ENCODE results near the gene CRYGD.
"Not testable (repeated sequence)": the region's sequence is repeated elsewhere in the genome, so short reads cannot be mapped to it uniquely, and the experiment has no call there.

Gene CRYGD

DNA sequence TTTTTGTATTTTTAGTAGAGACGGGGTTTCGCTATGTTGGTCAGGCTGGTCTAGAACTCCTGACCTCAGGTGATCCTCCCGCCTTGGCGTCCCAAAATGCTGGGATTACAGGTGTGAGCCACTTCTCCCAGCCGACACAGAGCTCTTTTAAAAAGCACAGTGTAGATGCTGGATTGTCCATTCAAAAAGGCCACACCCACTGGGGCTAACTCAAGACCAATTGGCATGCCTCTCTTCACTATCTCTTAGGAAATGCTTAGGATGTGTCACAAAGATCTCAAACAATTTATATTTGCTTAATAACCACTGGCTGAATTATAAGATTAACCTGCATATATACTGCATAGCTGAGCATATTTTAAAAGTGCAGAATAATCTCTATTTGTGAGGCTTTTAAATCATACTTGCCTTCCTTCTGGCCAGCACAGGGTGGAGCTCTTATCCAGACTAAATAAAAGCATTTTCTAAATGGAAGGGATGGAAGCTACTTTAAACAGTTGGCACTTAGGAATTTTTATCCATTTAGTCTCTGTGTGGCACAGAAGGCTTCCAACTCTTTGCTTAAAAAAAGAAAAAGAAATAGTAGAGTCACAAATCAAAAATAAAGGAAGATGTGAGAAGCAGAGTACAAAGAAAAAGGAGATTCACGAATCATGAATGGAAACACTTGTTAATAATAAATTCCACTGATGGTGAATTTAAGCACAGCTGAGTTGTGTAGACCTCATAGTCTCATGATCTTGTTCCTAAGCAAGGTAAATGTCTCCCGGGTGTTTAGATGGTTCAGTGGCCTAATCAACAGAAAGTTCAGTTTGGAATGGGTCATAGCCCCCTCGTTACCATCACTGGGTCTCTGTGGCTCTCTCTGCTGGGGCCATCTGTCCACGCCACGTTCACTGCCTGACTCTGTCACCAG is 22.4 kb downstream of the CRYGD start:
- Mint-ChIP-seq H3K27me3 (no peaks in the 10 kb centered on the region), H3K4me1 (peaks cover 35% of the 10 kb centered on the region), H3K9me3 (no peaks in the 10 kb centered on the region), H3K27ac (peak overlapping the region; percentile 43), H3K36me3 (no peaks in the 10 kb centered on the region), H3K4me3 (no peak overlapping the region)

- Mint-ChIP-seq H3K36me3 (no peaks in the 10 kb centered on the region), H3K9me3 (no peaks in the 10 kb centered on the region), H3K4me3 (peak overlapping the region; percentile 64), H3K4me1 (peaks cover 35% of the 10 kb centered on the region), H3K27ac (peak overlapping the region; percentile 38), H3K27me3 (no peaks in the 10 kb centered on the region)
Measured at GRCh38 chr2:208099682-208100470, 24.4 kb downstream of the CRYGD start.

DNA sequence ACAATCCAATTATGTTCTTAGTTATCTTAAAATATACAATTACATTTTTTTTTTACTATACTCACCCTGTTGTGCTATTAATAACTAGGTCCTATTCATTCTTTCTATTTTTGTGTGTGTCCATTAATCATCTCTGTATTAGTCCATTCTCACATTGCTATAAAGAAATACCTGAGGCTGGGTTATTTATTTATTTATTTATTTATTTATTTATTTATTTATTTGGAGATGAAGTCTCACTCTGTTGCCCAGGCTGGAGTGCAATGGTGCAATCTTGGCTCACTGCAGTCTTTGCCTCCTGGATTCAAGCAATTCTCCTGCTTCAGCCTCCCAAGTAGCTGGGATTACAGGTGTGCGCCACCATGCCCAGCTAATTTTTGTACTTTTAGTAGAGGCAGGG is 25.6 kb downstream of the CRYGD start:
- H3K4me1 Mint-ChIP-seq, result peaks cover 35% of the 10 kb centered on the region
- not testable (repeated sequence) for H3K27me3 Mint-ChIP-seq, H3K9me3 Mint-ChIP-seq, H3K27ac Mint-ChIP-seq, H3K36me3 Mint-ChIP-seq, H3K4me3 Mint-ChIP-seq

- peaks cover 35% of the 10 kb centered on the region for H3K4me1 Mint-ChIP-seq
- H3K36me3 Mint-ChIP-seq, result no peaks in the 10 kb centered on the region
- no peak overlapping the region for H3K4me3 Mint-ChIP-seq
- no peaks in the 10 kb centered on the region for H3K27me3 Mint-ChIP-seq
- no peaks in the 10 kb centered on the region for H3K9me3 Mint-ChIP-seq
- H3K27ac Mint-ChIP-seq, result no peak overlapping the region
Measured at GRCh38 chr2:208098267-208098666, 26.1 kb downstream of the CRYGD start.

GRCh38 chr2:208097801-208098200 is 26.5 kb downstream of the CRYGD start:
- no peaks in the 10 kb centered on the region for H3K9me3 Mint-ChIP-seq
- peaks cover 35% of the 10 kb centered on the region for H3K4me1 Mint-ChIP-seq
- H3K27me3 Mint-ChIP-seq, result no peaks in the 10 kb centered on the region
- no peaks in the 10 kb centered on the region for H3K36me3 Mint-ChIP-seq
- no peak overlapping the region for H3K4me3 Mint-ChIP-seq
- H3K27ac Mint-ChIP-seq, result no peak overlapping the region

GRCh38 chr2:208097313-208097712 is 27.0 kb downstream of the CRYGD start:
- Mint-ChIP-seq H3K4me1 (peaks cover 33% of the 10 kb centered on the region), H3K27ac (no peak overlapping the region), H3K27me3 (no peaks in the 10 kb centered on the region), H3K9me3 (no peaks in the 10 kb centered on the region), H3K36me3 (no peaks in the 10 kb centered on the region), H3K4me3 (no peak overlapping the region)

GRCh38 chr2:208096080-208096479 is 28.2 kb downstream of the CRYGD start:
- Mint-ChIP-seq H3K4me3 (no peak overlapping the region), H3K27ac (no peak overlapping the region), H3K4me1 (peaks cover 21% of the 10 kb centered on the region), H3K9me3 (no peaks in the 10 kb centered on the region), H3K27me3 (no peaks in the 10 kb centered on the region), H3K36me3 (no peaks in the 10 kb centered on the region)

DNA sequence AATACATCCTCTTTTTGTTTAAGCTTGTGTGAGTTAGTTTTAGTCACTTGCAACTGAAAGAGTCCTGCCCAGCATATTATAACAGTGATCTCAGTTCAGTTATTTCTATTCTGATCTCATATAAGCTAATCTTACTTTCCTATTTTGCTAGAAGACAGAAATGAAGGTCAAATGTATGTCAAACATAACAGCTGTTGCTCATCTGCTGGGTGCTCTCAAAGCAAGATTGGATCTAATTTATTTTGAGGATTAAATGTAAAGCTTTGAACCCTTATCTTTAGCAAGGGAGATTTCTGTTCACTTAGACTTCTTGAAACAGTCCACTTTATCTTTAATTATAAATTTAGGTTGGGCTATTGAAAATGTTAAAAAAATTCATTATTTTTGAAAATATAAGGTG is 31.2 kb downstream of the CRYGD start:
- Mint-ChIP-seq H3K4me1 (no peaks in the 10 kb centered on the region), H3K27me3 (no peaks in the 10 kb centered on the region), H3K27ac (no peak overlapping the region), H3K4me3 (no peak overlapping the region), H3K9me3 (no peaks in the 10 kb centered on the region), H3K36me3 (no peaks in the 10 kb centered on the region)

GRCh38 chr2:208092093-208092832 is 32.1 kb downstream of the CRYGD start:
- Mint-ChIP-seq H3K4me3 (no peak overlapping the region), H3K9me3 (no peaks in the 10 kb centered on the region), H3K4me1 (no peaks in the 10 kb centered on the region), H3K27ac (no peak overlapping the region), H3K27me3 (no peaks in the 10 kb centered on the region), H3K36me3 (no peaks in the 10 kb centered on the region)

DNA sequence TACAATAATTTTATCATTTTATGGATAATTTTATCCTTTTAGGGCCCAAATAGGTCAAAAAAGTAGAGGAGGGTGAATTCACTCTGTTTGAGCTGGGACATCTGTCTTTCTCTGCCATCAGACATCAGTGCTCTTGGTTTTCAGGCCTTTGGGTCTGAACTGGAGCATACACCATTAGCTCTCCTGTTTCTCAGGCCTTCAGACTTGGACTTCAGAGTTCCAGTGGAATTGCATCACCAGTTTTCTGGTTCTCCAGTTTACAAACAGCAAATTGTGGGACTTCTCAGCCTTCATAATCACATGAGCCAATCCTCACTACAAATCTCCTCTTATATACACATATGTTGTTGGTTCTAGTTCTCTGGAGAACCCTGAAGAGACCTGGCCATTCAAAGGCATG is 33.9 kb downstream of the CRYGD start:
- no peaks in the 10 kb centered on the region for H3K9me3 Mint-ChIP-seq
- no peaks in the 10 kb centered on the region for H3K36me3 Mint-ChIP-seq
- no peak overlapping the region for H3K4me3 Mint-ChIP-seq
- H3K27me3 Mint-ChIP-seq, result no peaks in the 10 kb centered on the region
- no peak overlapping the region for H3K27ac Mint-ChIP-seq
- H3K4me1 Mint-ChIP-seq, result no peaks in the 10 kb centered on the region

- Mint-ChIP-seq H3K36me3 (no peaks in the 10 kb centered on the region), H3K4me3 (no peak overlapping the region), H3K9me3 (no peaks in the 10 kb centered on the region), H3K27ac (no peak overlapping the region), H3K4me1 (no peaks in the 10 kb centered on the region), H3K27me3 (peaks cover 2% of the 10 kb centered on the region)
Measured at GRCh38 chr2:208086029-208086428, 38.3 kb downstream of the CRYGD start.

GRCh38 chr2:208083807-208084206 is 40.5 kb downstream of the CRYGD start:
- H3K27me3 Mint-ChIP-seq, result peaks cover 6% of the 10 kb centered on the region
- no peaks in the 10 kb centered on the region for H3K4me1 Mint-ChIP-seq
- H3K36me3 Mint-ChIP-seq, result no peaks in the 10 kb centered on the region
- H3K27ac Mint-ChIP-seq, result no peak overlapping the region
- H3K4me3 Mint-ChIP-seq, result no peak overlapping the region
- no peaks in the 10 kb centered on the region for H3K9me3 Mint-ChIP-seq

- H3K27ac Mint-ChIP-seq, result no peak overlapping the region
- no peaks in the 10 kb centered on the region for H3K9me3 Mint-ChIP-seq
- no peaks in the 10 kb centered on the region for H3K36me3 Mint-ChIP-seq
- no peaks in the 10 kb centered on the region for H3K4me1 Mint-ChIP-seq
- peaks cover 5% of the 10 kb centered on the region for H3K27me3 Mint-ChIP-seq
- no peak overlapping the region for H3K4me3 Mint-ChIP-seq
Measured at GRCh38 chr2:208077276-208077675, 47.0 kb downstream of the CRYGD start.

DNA sequence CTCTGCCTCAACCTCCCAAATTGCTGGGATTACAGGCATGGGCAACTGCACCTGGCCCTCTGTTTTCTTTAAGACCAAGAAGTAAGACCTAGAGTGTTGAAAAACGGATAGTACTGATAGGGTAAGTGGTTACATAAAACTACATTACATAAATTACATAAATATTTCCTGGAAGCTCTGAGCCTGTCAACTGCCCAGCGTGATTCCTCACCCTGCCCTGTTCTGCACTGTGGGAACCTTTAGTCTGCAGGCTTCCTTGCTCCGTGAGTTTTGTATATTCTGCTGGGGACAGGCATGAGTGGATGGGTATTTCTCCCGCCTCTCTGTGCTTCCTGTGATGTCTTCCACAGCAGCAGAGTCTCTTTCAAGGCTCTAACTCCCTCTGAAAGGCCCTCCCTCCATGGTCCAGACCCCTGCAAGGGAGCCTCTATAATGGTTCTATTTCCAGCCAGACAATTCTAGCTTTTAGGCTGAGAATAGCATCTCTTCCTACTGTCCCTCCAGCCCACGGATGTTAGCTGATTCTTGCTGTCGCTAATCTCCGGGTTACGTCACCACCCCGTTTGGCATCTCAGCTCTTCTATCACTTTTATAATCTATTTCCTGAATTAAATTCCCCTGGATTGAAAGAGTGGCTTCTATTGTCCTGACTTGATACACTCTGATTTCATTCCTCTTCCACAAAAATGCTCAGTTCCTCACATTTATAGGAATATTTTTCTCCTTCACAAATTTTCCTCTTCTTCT is 49.5 kb downstream of the CRYGD start:
- no peak overlapping the region for H3K27ac Mint-ChIP-seq
- H3K4me3 Mint-ChIP-seq, result no peak overlapping the region
- H3K9me3 Mint-ChIP-seq, result no peaks in the 10 kb centered on the region
- no peaks in the 10 kb centered on the region for H3K4me1 Mint-ChIP-seq
- peaks cover 5% of the 10 kb centered on the region for H3K27me3 Mint-ChIP-seq
- no peaks in the 10 kb centered on the region for H3K36me3 Mint-ChIP-seq

GRCh38 chr2:208072250-208072892 is 52.0 kb downstream of the CRYGD start:
- Mint-ChIP-seq H3K9me3 (no peaks in the 10 kb centered on the region), H3K36me3 (no peaks in the 10 kb centered on the region), H3K4me1 (no peaks in the 10 kb centered on the region), H3K4me3 (no peak overlapping the region), H3K27me3 (peaks cover 1% of the 10 kb centered on the region), H3K27ac (no peak overlapping the region)

Data from activated naive CD4-positive, alpha-beta T cell treated with anti-CD3 and anti-CD28 coated beads, Interleukin-2, amount 50 U/mL, for 24 hours (primary cell).